Measurements from ENCODE around the gene SLC8B1. TPM values are rescaled to one million over a fixed set of nuclear protein-coding genes. Genes with fewer than 3 reads are reported as not detected.

The SLC8B1 gene
- total RNA-seq, 1 donor = 19.5 TPM

- Histone ChIP-seq H3K27ac (ENCODE audit: low read depth, low read length) (no peak overlapping the region), H3K79me2 (ENCODE audit: insufficient read depth, low read length) (no peaks in the 10 kb centered on the region), H3K4me2 (ENCODE audit: insufficient read depth, low read length) (no peak overlapping the region), H2AFZ (ENCODE audit: low read length) (no peak overlapping the region), H3K27me3 (ENCODE audit: insufficient read depth, low read length) (no peaks in the 10 kb centered on the region), H3K4me1 (ENCODE audit: insufficient read depth, low read length) (peaks cover 15% of the 10 kb centered on the region), H3K4me3 (ENCODE audit: insufficient read depth, low read length) (no peak overlapping the region), H3K9me3 (ENCODE audit: low read depth, low read length) (no peaks in the 10 kb centered on the region), H3K36me3 (ENCODE audit: insufficient read depth, low read length) (peaks cover 15% of the 10 kb centered on the region), H4K20me1 (ENCODE audit: insufficient read depth, low read length) (no peaks in the 10 kb centered on the region)
- no peak for DNase-seq (ENCODE audit: insufficient read length, low spot score, missing footprints)
- no peak for TF ChIP-seq CTCF (IDR thresholded peaks at IDR 0.05; ENCODE audit: extremely low read depth, low read depth, low read length)
These were observed 64.2 kb downstream of the SLC8B1 start for GRCh38 chr12:113270709-113271009.

- peaks cover 15% of the 10 kb centered on the region for H3K4me1 ChIP-seq (ENCODE audit: insufficient read depth, low read length)
- TF ChIP-seq CTCF (IDR thresholded peaks at IDR 0.05; ENCODE audit: extremely low read depth, low read depth, low read length) = no peak
- no peak overlapping the region for H2AFZ ChIP-seq (ENCODE audit: low read length)
- H3K9me3 ChIP-seq (ENCODE audit: low read depth, low read length) = no peaks in the 10 kb centered on the region
- H3K79me2 ChIP-seq (ENCODE audit: insufficient read depth, low read length) = no peaks in the 10 kb centered on the region
- no peak overlapping the region for H3K4me3 ChIP-seq (ENCODE audit: insufficient read depth, low read length)
- peaks cover 9% of the 10 kb centered on the region for H3K36me3 ChIP-seq (ENCODE audit: insufficient read depth, low read length)
- no peak overlapping the region for H3K27ac ChIP-seq (ENCODE audit: low read depth, low read length)
- H3K4me2 ChIP-seq (ENCODE audit: insufficient read depth, low read length) = no peak overlapping the region
- no peaks in the 10 kb centered on the region for H3K27me3 ChIP-seq (ENCODE audit: insufficient read depth, low read length)
- H4K20me1 ChIP-seq (ENCODE audit: insufficient read depth, low read length) = no peaks in the 10 kb centered on the region
- no peak for DNase-seq (ENCODE audit: insufficient read length, low spot score, missing footprints)
These were observed 65.5 kb downstream of the SLC8B1 start for GRCh38 chr12:113269257-113269943.

- H3K36me3 ChIP-seq (ENCODE audit: insufficient read depth, low read length) = peaks cover 3% of the 10 kb centered on the region
- peaks cover 15% of the 10 kb centered on the region for H3K4me1 ChIP-seq (ENCODE audit: insufficient read depth, low read length)
- DNase-seq (ENCODE audit: insufficient read length, low spot score, missing footprints) = no peak
- no peak overlapping the region for H2AFZ ChIP-seq (ENCODE audit: low read length)
- H4K20me1 ChIP-seq (ENCODE audit: insufficient read depth, low read length) = no peaks in the 10 kb centered on the region
- no peak overlapping the region for H3K27ac ChIP-seq (ENCODE audit: low read depth, low read length)
- no peak overlapping the region for H3K4me3 ChIP-seq (ENCODE audit: insufficient read depth, low read length)
- no peaks in the 10 kb centered on the region for H3K27me3 ChIP-seq (ENCODE audit: insufficient read depth, low read length)
- no peaks in the 10 kb centered on the region for H3K9me3 ChIP-seq (ENCODE audit: low read depth, low read length)
- no peak overlapping the region for H3K4me2 ChIP-seq (ENCODE audit: insufficient read depth, low read length)
- no peaks in the 10 kb centered on the region for H3K79me2 ChIP-seq (ENCODE audit: insufficient read depth, low read length)
- no peak for TF ChIP-seq CTCF (IDR thresholded peaks at IDR 0.05; ENCODE audit: extremely low read depth, low read depth, low read length)
These were observed 66.3 kb downstream of the SLC8B1 start for GRCh38 chr12:113268621-113269020.

- no peak overlapping the region for H2AFZ ChIP-seq (ENCODE audit: low read length)
- no peaks in the 10 kb centered on the region for H4K20me1 ChIP-seq (ENCODE audit: insufficient read depth, low read length)
- no peak overlapping the region for H3K4me2 ChIP-seq (ENCODE audit: insufficient read depth, low read length)
- TF ChIP-seq CTCF (IDR thresholded peaks at IDR 0.05; ENCODE audit: extremely low read depth, low read depth, low read length) = no peak
- H3K36me3 ChIP-seq (ENCODE audit: insufficient read depth, low read length) = peaks cover 5% of the 10 kb centered on the region
- no peak for DNase-seq (ENCODE audit: insufficient read length, low spot score, missing footprints)
- no peaks in the 10 kb centered on the region for H3K27me3 ChIP-seq (ENCODE audit: insufficient read depth, low read length)
- no peaks in the 10 kb centered on the region for H3K9me3 ChIP-seq (ENCODE audit: low read depth, low read length)
- H3K4me1 ChIP-seq (ENCODE audit: insufficient read depth, low read length) = peaks cover 15% of the 10 kb centered on the region
- no peak overlapping the region for H3K4me3 ChIP-seq (ENCODE audit: insufficient read depth, low read length)
- no peak overlapping the region for H3K27ac ChIP-seq (ENCODE audit: low read depth, low read length)
- no peaks in the 10 kb centered on the region for H3K79me2 ChIP-seq (ENCODE audit: insufficient read depth, low read length)
These were observed 66.8 kb downstream of the SLC8B1 start for GRCh38 chr12:113268136-113268535.
